T-helper 1 cell treated with Interleukin-12 subunit alpha and Interleukin-12 subunit beta and Interleukin-4 antibody, amounts not matched to agents 30 ng/mL and 1 ng/mL, for 36 hours (primary cell): ENCODE measurements around the gene TSEN34. TPM values are rescaled to one million over a fixed set of nuclear protein-coding genes. Genes with fewer than 3 reads are reported as not detected.
"Not testable (repeated sequence)": the region's sequence is repeated elsewhere in the genome, so short reads cannot be mapped to it uniquely, and the experiment has no call there.

Source experiments
- intact Hi-C: fragments of 100-400 bp; cut with micrococcal nuclease; formaldehyde crosslinking; loops from one replicate; pipeline ENCODE4 v1.15.1; 2024
- total RNA-seq: library from RNA; stranded (reverse); gene quantifications from 2 replicates; pipeline ENCODE4 v1.2.3, GENCODE V29; 2022

Gene TSEN34
- total RNA-seq, 1 donor from 2014 or later: 10.6 TPM

GRCh38 chr19:54230031-54230430 is 38.9 kb downstream of the TSEN34 start:
- intact Hi-C loops: loop anchor here (2.0 kb wide), 1 partner anchor 19 kb away; no protein-coding TSS in a partner anchor

- intact Hi-C loops: loop anchor here (1.0 to 2.0 kb wide), 3 partner anchors 21 to 63 kb away; partner anchors contain the start of gene RPS9
Measured at GRCh38 chr19:54231077-54231931, 40.2 kb downstream of the TSEN34 start.

DNA sequence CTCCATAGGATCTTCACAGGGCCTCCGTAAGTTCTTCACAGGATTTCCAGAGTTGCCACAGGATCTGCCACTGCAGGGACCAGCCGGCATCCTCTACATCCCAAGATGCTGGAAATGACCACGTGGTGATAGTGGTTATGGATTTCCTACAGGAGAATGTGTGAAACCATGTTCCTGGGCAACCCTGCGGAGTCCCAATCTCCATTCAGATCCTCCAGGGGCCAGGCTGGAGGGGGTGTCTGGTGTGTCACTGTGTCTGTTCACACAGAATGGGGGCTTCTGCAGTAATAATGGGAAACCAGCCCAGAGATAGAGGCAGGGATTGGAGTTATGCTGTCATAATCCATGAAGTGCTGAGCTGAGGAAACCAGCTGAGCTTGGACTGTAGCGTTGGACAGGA is 42.8 kb downstream of the TSEN34 start:
- intact Hi-C loops: no loop called here

DNA sequence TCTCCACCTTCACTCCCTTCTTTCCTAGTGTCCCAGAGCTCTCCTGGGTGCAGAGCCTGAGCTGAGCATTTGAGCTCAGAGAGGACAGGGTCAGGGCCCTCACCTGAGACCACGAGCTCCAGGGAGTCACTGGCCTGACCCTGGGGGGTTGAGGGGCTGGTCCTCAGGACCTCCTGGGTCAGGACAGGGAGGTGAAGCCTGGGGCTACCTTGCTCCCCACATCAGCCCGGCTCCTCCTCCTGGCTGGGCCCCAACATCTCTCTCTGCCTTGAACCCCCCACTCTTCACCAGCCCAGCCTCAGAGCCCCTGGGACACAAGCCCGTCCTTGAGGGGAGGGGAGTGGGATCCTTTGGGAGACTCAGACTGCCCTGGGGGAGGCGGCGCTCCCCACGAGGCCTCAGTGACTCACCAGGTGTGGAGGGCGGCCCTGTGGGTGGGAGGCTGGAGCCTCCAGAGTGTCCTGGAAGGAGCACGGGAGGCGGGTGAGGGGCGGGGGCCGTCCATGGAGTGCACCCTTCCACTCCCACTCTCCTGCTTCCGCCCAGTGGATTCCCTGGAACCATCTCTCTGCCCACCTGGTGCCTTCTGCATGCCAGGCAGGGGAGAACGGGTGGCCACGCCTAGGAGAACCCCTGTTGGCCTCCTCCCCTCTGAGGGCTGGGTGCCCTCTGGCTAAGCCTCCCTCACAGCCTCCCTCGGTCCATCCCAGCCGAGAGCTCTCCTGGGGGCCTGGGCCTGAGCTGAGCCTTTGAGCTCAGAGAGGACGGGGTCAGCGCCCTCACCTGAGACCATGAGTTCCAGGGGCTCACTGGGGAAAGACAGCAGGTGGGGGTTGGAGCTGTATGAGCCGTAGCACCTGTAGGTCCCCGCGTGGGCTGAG is 48.6 kb downstream of the TSEN34 start:
- intact Hi-C loops: loop anchor here (2.0 kb wide), 1 partner anchor 17 kb away; the partner anchor contains the start of gene LILRB3

DNA sequence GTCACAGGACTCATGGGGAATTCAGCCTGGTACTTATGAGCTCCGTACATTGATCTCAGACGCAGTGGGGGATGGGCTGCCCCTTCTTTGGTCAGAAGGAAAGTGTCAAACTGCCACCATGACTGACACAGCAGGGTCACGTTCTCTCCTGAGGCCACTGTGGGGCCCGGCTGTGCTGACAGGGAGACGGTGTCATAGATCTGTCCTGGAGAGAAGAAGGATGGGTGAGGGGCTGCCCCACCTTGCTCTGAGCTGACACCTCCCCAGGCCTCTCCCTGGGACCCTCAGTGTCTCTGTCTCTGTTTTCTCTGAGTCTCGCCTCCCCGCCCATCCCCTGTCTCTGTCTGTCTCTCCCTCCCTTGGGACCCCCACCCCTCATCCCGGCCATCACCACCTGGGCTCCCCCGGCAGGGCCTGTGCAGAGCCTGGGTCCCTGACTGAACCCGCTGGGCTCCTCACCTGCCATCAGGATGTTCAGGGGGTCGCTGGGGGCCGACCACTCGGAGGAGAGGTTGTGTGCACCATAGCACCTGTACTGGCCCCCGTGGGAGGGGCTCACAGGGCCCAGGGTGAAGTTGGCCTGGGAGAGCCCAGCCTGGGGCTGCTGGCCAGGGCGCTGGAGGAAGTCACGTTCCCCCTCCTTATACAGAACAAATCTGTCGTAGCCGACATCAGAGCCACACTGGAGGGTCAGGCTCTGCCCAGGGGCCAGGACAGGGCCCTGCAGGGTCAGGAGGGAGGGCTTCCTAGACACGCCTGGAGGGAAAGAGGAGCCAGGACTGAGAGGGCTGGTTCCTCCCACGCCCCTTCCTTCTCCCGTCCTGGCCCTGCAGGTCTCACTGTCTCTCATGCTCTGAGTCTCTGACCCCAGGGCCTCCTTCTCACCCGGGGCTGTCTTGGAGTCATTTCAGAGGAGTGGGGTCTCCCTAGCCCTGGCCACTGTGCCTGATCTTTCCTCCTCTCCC is 49.5 kb downstream of the TSEN34 start:
- intact Hi-C loops: loop anchor here (2.0 kb wide), 1 partner anchor 18 kb away; the partner anchor contains the start of gene LILRB3

DNA sequence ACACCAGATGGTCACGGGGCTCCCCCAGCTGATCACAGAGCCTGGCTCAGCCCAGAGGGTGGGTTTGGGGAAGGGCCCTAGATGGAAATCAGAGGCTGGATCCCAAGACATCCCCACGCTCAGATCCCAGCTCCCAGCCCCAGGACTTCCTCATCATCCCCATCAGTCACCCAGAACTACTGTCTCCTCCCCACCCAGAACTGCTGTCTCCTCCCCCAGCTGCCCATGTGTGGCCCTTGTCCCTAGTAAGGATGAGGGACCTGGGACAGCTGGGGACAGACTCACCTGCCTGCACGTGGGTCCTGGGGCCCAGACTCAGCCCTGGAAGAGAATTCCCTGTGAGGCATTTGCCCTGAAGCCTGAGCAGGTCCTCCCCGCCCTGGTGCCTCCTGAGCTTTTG is 51.1 kb downstream of the TSEN34 start:
- intact Hi-C loops: not testable (repeated sequence)

- intact Hi-C loops: not testable (repeated sequence)
Measured at GRCh38 chr19:54242646-54243045, 51.5 kb downstream of the TSEN34 start, which contains the start of gene LILRA6. TSS of gene LILRA6 (minus strand) at chr19:54242790.

DNA sequence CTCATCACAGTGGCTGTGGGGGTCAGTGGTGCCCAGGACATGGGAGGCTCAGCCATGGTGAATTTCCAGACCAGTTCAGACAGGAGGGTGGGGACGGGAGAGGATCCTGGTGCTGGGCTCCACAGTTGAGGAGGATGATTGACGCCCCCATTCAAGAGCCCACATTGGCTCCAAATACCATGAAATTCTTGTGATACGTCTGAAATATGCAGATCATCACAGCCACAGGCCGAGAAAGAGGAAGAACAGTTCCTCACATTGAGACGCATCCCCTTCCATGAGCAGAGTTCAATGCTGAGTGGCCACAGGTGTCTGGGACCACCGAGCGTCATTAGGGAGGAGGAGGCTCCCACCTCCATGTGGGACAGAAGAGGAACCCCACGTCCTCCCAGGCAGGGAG is 52.7 kb downstream of the TSEN34 start:
- intact Hi-C loops: not testable (repeated sequence)

Other genes starting within 250 kb of the TSEN34 start
- gene CACNG8, start 228.4 kb upstream of the TSEN34 start, total RNA-seq: not detected in 2 replicates
- not detected in 2 replicates for gene CACNG6, start 199.7 kb upstream of the TSEN34 start, total RNA-seq
- gene VSTM1, start 127.4 kb upstream of the TSEN34 start, total RNA-seq: not detected in 2 replicates
- not detected in 2 replicates for gene TARM1, start 109.9 kb upstream of the TSEN34 start, total RNA-seq
- 0.22 TPM in 1 of 2 replicates, not detected in the other for gene OSCAR, start 90.5 kb upstream of the TSEN34 start, total RNA-seq
- gene NDUFA3, start 88.5 kb upstream of the TSEN34 start, total RNA-seq: 108 and 124 TPM in 2 replicates
- 39.3 and 48.5 TPM in 2 replicates for gene TFPT, start 75.7 kb upstream of the TSEN34 start, total RNA-seq
- 71.4 and 76.7 TPM in 2 replicates for gene PRPF31, start 75.6 kb upstream of the TSEN34 start, total RNA-seq
- gene CNOT3, start 53.5 kb upstream of the TSEN34 start, total RNA-seq: 64.3 and 64.8 TPM in 2 replicates
- 7.1 and 8.9 TPM in 2 replicates for gene LENG1, start 31.6 kb upstream of the TSEN34 start, total RNA-seq
- gene TMC4, start 18.1 kb upstream of the TSEN34 start, total RNA-seq: 4.6 and 4.9 TPM in 2 replicates
- 54.2 and 60.6 TPM in 2 replicates for gene MBOAT7, start 1.7 kb upstream of the TSEN34 start, total RNA-seq
- gene RPS9, start 9.6 kb downstream of the TSEN34 start, total RNA-seq: 1,118 and 1,120 TPM in 2 replicates
- 3.9 and 5.0 TPM in 2 replicates for gene LILRB3, start 31.7 kb downstream of the TSEN34 start, total RNA-seq
- gene LILRA6, start 51.5 kb downstream of the TSEN34 start, total RNA-seq: 0.63 and 1.1 TPM in 2 replicates
- gene LILRB5, start 66.0 kb downstream of the TSEN34 start, total RNA-seq: not detected in 2 replicates
- not detected in 2 replicates for gene LILRB2, start 89.8 kb downstream of the TSEN34 start, total RNA-seq
- not detected in 2 replicates for gene LILRA5, start 121.9 kb downstream of the TSEN34 start, total RNA-seq
- gene LILRA4, start 147.9 kb downstream of the TSEN34 start, total RNA-seq: not detected in 2 replicates
- gene LAIR1, start 173.6 kb downstream of the TSEN34 start, total RNA-seq: 94.0 and 99.5 TPM in 2 replicates
- gene TTYH1, start 224.2 kb downstream of the TSEN34 start, total RNA-seq: 2.2 and 2.4 TPM in 2 replicates